H9 (cell line): ENCODE results near the gene FHOD1. TPM values are rescaled to one million over a fixed set of nuclear protein-coding genes. Genes with fewer than 3 reads are reported as not detected.

Source experiments
- DNase-seq: peaks from one replicate; pipeline ENCODE4 v3.0.0-alpha.2; 2017
- H2AFZ ChIP-seq: one replicate; pipeline ENCODE4 v1.6.1; 2013; ENCODE audit warnings: mild to moderate bottlenecking, low read length, control low read depth, moderate library complexity
- H2AK5ac ChIP-seq: 2 replicates; pipeline ENCODE4 v1.6.1; 2013; ENCODE audit warnings: low read length, control low read depth, mixed read lengths; ENCODE audit not compliant: insufficient read length
- H2BK120ac ChIP-seq: one replicate; pipeline ENCODE4 v1.6.1; 2013; ENCODE audit warnings: low read depth, mild to moderate bottlenecking, low read length, control low read depth, inconsistent platforms; ENCODE audit not compliant: poor library complexity, severe bottlenecking
- H2BK12ac ChIP-seq: 2 replicates; pipeline ENCODE4 v1.6.1; 2013; ENCODE audit warnings: low read length, control low read depth, mixed read lengths, low read depth; ENCODE audit not compliant: insufficient read length
- H2BK15ac ChIP-seq: 2 replicates; pipeline ENCODE4 v1.6.1; 2013; ENCODE audit warnings: low read depth, low read length, control low read depth
- H2BK20ac ChIP-seq: one replicate; pipeline ENCODE4 v1.6.1; 2013; ENCODE audit warnings: low read depth, mild to moderate bottlenecking, low read length, control low read depth, inconsistent platforms; ENCODE audit not compliant: poor library complexity, severe bottlenecking
- H2BK5ac ChIP-seq: 2 replicates; pipeline ENCODE4 v1.6.1; 2013; ENCODE audit warnings: low read length, control low read depth, mixed read lengths; ENCODE audit not compliant: insufficient read length
- H3K14ac ChIP-seq: 2 replicates; pipeline ENCODE4 v1.6.1; 2013; ENCODE audit warnings: low read length, control low read depth; ENCODE audit not compliant: insufficient read depth
- H3K18ac ChIP-seq: 2 replicates; pipeline ENCODE4 v1.6.1; 2013; ENCODE audit warnings: low read depth, mild to moderate bottlenecking, mixed read lengths, low read length, control low read depth; ENCODE audit not compliant: insufficient read length
- H3K23ac ChIP-seq: 2 replicates; pipeline ENCODE4 v1.6.1; 2013; ENCODE audit warnings: low read length, control low read depth, mixed read lengths, low read depth; ENCODE audit not compliant: insufficient read length
- H3K23me2 ChIP-seq: 2 replicates; pipeline ENCODE4 v1.6.1; 2013; ENCODE audit warnings: low read depth, mild to moderate bottlenecking, mixed read lengths, low read length, control low read depth; ENCODE audit not compliant: insufficient read length, poor library complexity, severe bottlenecking
- H3K27ac ChIP-seq: 2 replicates; pipeline ENCODE4 v1.5.1; 2013; ENCODE audit warnings: low read length, control low read depth, mixed read lengths, low read depth; ENCODE audit not compliant: insufficient read length
- H3K27me3 ChIP-seq: 2 replicates; pipeline ENCODE4 v1.6.1; 2013; ENCODE audit warnings: low read length, control low read depth, inconsistent platforms; ENCODE audit not compliant: insufficient read depth
- H3K4ac ChIP-seq: 2 replicates; pipeline ENCODE4 v1.6.1; 2013; ENCODE audit warnings: low read depth, mild to moderate bottlenecking, control low read depth, inconsistent platforms, low read length, moderate library complexity
- H3K4me1 ChIP-seq: 2 replicates; pipeline ENCODE4 v1.6.1; 2013; ENCODE audit warnings: low read length, control low read depth, inconsistent platforms; ENCODE audit not compliant: insufficient read depth
- H3K4me2 ChIP-seq: 2 replicates; pipeline ENCODE4 v1.6.1; 2013; ENCODE audit warnings: low read length, control low read depth, mixed read lengths; ENCODE audit not compliant: insufficient read length, insufficient read depth
- H3K56ac ChIP-seq: 2 replicates; pipeline ENCODE4 v1.6.1; 2013; ENCODE audit warnings: low read depth, mild to moderate bottlenecking, mixed read lengths, low read length, control low read depth; ENCODE audit not compliant: insufficient read length
- H3K79me1 ChIP-seq: 2 replicates; pipeline ENCODE4 v1.6.1; 2013; ENCODE audit warnings: low read depth, mild to moderate bottlenecking, moderate library complexity, low read length, control low read depth, inconsistent platforms; ENCODE audit not compliant: insufficient read depth, poor library complexity, severe bottlenecking
- H3K79me2 ChIP-seq: 2 replicates; pipeline ENCODE4 v1.6.1; 2013; ENCODE audit warnings: low read length, control low read depth, inconsistent platforms; ENCODE audit not compliant: insufficient read depth
- H3K9ac ChIP-seq: 2 replicates; pipeline ENCODE4 v1.6.1; 2013; ENCODE audit warnings: low read length, control low read depth, mixed read lengths; ENCODE audit not compliant: insufficient read length; ENCODE audit errors: extremely low read depth
- H3K9me3 ChIP-seq: one replicate; pipeline ENCODE4 v1.6.1; 2013; ENCODE audit warnings: low read depth, low read length, inconsistent platforms; ENCODE audit not compliant: control insufficient read depth
- H3T11ph ChIP-seq: one replicate; pipeline ENCODE4 v1.6.1; 2013; ENCODE audit warnings: mild to moderate bottlenecking, low read length, control low read depth, inconsistent platforms
- H4K20me1 ChIP-seq: one replicate; pipeline ENCODE4 v1.6.1; 2013; ENCODE audit not compliant: control insufficient read depth, insufficient read length, insufficient read depth
- H4K5ac ChIP-seq: 2 replicates; pipeline ENCODE4 v1.6.1; 2013; ENCODE audit warnings: low read depth, mild to moderate bottlenecking, mixed read lengths, low read length, control low read depth; ENCODE audit not compliant: insufficient read length
- H4K8ac ChIP-seq: replicated peaks from 2 replicates; pipeline ENCODE4 v1.6.1; 2013; ENCODE audit warnings: low read length, control low read depth, mixed read lengths, low read depth; ENCODE audit not compliant: insufficient read length
- H4K91ac ChIP-seq: 2 replicates; pipeline ENCODE4 v1.6.1; 2013; ENCODE audit warnings: low read depth, mild to moderate bottlenecking, moderate library complexity, mixed read lengths, low read length, control low read depth; ENCODE audit not compliant: insufficient read length
- H3K27ac Mint-ChIP-seq, 3 experiments: 2 replicates in 2 of 3; 3 replicates in 1 of 3; pipeline ENCODE4 v1.8.0; 2020 to 2021; ENCODE audit warnings: mixed read lengths in 3 of 3, mild to moderate bottlenecking in 1 of 3, moderate library complexity in 1 of 3
- H3K27me3 Mint-ChIP-seq: 2 replicates; pipeline ENCODE4 v1.8.0; 2021; ENCODE audit warnings: low read depth, mild to moderate bottlenecking, moderate library complexity, mixed read lengths
- H3K36me3 Mint-ChIP-seq, 3 experiments: 2 replicates in 2 of 3; 3 replicates in 1 of 3; pipeline ENCODE4 v1.8.0; 2020 to 2021; ENCODE audit warnings: low read depth in 3 of 3, mixed read lengths in 3 of 3; ENCODE audit not compliant: insufficient read depth in 1 of 3
- H3K4me1 Mint-ChIP-seq, 2 experiments: 2 replicates each; pipeline ENCODE4 v1.8.0; 2020; ENCODE audit warnings: mixed read lengths in 2 of 2
- H3K4me3 Mint-ChIP-seq, 2 experiments: 2 replicates in 1 of 2; 3 replicates in 1 of 2; pipeline ENCODE4 v1.8.0; 2020 to 2021; ENCODE audit warnings: mild to moderate bottlenecking in 2 of 2, mixed read lengths in 2 of 2, moderate library complexity in 1 of 2
- H3K9me3 Mint-ChIP-seq, 2 experiments: 2 replicates in 1 of 2; 3 replicates in 1 of 2; pipeline ENCODE4 v1.8.0; 2020; ENCODE audit warnings: mild to moderate bottlenecking in 2 of 2, mixed read lengths in 2 of 2, moderate library complexity in 1 of 2
- WGBS: extraction: QIAGEN DNeasy Blood & Tissue Kit; methylation state at CpG from one replicate; pipeline ENCODE4 v1.1.7; 2013; ENCODE audit warnings: missing lambda C conversion rate, low lambda C conversion rate, mixed read lengths; ENCODE audit not compliant: insufficient read length; ENCODE audit errors: extremely low coverage; 5-methylcytosine and 5-hydroxymethylcytosine counted together
- total RNA-seq: library from RNA; stranded (reverse); gene quantifications from 2 replicates; pipeline ENCODE4 v1.2.1, GENCODE V29; 2021
- TF ChIP-seq, protein P1 (sequence below): fragments of 200-600 bp; sonication (generic); conservative IDR thresholded peaks from 3 replicates; pipeline ENCODE4 v1.8.0; 2021; ENCODE audit warnings: antibody characterized with exemption, mild to moderate bottlenecking

Gene FHOD1
- total RNA-seq, 1 experiment from 2014 or later = 67.0 TPM

DNA sequence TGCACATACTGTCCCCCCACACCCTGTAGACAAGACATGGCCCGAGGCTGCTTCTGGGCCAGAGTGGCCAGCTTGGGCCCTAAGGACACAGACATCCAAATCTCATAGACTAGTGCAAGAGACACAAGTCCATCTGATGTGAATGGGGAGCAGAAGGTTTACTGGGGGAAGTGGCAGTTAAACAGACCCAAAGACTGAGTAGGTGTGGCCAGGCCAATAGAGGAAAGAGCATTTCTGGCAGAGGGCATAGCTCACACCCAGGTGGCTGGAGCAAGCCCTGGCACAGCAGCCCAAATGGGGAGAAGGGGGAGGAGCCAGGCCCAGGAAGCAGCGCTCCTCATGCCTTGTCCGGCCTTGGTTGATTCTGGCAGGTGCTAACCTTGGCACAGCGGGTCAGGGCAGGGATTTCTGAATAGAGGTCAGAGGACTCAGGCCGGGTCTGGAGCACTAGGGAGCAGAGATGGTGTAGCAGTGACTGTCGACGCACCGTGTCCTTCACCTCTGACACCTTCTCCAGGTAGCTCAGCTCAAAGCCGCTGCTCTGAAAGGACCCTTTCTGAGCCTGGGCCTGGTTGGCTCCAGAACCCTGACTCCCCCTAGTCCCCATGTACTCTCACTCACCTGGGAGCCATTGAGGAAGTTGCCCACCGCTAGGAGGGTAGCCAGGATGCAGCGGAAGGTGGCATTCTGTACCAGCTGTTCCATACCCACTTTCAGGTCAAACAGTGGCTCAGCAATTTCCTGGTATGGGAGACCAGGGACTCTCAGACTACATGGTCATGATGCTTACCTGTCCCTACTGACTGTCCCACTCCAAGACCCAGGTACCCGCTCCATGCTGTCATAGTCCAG lies 16.2 kb downstream of the FHOD1 start:
- no peak overlapping the region for H3K27ac Mint-ChIP-seq
- H3K36me3 Mint-ChIP-seq = peaks cover 26 to 74% (median 60%) of the 10 kb centered on the region in 3 experiments

More for the DNA sequence above, 16.2 kb downstream of the FHOD1 start:
- no peak overlapping the region for H2AFZ ChIP-seq
- TF ChIP-seq, protein P1, sequence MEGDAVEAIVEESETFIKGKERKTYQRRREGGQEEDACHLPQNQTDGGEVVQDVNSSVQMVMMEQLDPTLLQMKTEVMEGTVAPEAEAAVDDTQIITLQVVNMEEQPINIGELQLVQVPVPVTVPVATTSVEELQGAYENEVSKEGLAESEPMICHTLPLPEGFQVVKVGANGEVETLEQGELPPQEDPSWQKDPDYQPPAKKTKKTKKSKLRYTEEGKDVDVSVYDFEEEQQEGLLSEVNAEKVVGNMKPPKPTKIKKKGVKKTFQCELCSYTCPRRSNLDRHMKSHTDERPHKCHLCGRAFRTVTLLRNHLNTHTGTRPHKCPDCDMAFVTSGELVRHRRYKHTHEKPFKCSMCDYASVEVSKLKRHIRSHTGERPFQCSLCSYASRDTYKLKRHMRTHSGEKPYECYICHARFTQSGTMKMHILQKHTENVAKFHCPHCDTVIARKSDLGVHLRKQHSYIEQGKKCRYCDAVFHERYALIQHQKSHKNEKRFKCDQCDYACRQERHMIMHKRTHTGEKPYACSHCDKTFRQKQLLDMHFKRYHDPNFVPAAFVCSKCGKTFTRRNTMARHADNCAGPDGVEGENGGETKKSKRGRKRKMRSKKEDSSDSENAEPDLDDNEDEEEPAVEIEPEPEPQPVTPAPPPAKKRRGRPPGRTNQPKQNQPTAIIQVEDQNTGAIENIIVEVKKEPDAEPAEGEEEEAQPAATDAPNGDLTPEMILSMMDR = no peak
- no peak overlapping the region for H2BK120ac ChIP-seq
- H3K4ac ChIP-seq = no peak overlapping the region
- H3K23ac ChIP-seq = no peak overlapping the region
- peaks cover 3% of the 10 kb centered on the region for H3K4me1 ChIP-seq
- peaks cover 3% of the 10 kb centered on the region for H3K79me1 ChIP-seq
- H3K4me2 ChIP-seq = no peak overlapping the region
- no peak overlapping the region for H2BK5ac ChIP-seq
- H4K91ac ChIP-seq = no peak overlapping the region
- DNase-seq = peak; percentile 20
- H4K5ac ChIP-seq = no peak overlapping the region
- H3K27ac ChIP-seq = no peak overlapping the region
- no peak overlapping the region for H2BK12ac ChIP-seq
- no peak overlapping the region for H4K8ac ChIP-seq
- H2AK5ac ChIP-seq = no peak overlapping the region
- Mint-ChIP-seq H3K9me3 (no peaks in the 10 kb centered on the region; a peak in 1 of 5 replicates), H3K27me3 (no peaks in the 10 kb centered on the region), H3K4me1 (peaks cover 12 to 16% of the 10 kb centered on the region in 2 experiments), H3K4me3 (no peak overlapping the region)
- H3T11ph ChIP-seq = no peak overlapping the region
- H3K56ac ChIP-seq = no peak overlapping the region
- H3K23me2 ChIP-seq = peaks cover 15% of the 10 kb centered on the region
- H3K79me2 ChIP-seq = peaks cover 5% of the 10 kb centered on the region; the same call in 1 of the 2 replicates
- no peak overlapping the region for H3K14ac ChIP-seq
- H3K27me3 ChIP-seq = no peaks in the 10 kb centered on the region
- no peaks in the 10 kb centered on the region for H4K20me1 ChIP-seq
- no peak overlapping the region for H2BK20ac ChIP-seq
- H2BK15ac ChIP-seq = no peak overlapping the region
- WGBS = no CpG with 5 or more reads among the region's 12 CpGs
- H3K9ac ChIP-seq = no peak overlapping the region
- H3K9me3 ChIP-seq = no peaks in the 10 kb centered on the region
- no peak overlapping the region for H3K18ac ChIP-seq
